MM.1S (cell line): ENCODE results near the gene PLXNA4.

Experiments
- DNase-seq: peaks from one replicate; pipeline ENCODE4 v3.0.0-alpha.2; 2015
- H2AFZ ChIP-seq: fragments of 300-600 bp; sonication (generic); 2 replicates; pipeline ENCODE4 v1.6.0; 2016; ENCODE audit warnings: antibody characterized with exemption, low read length
- H3F3A ChIP-seq: fragments of 300-600 bp; sonication (generic); 2 replicates; pipeline ENCODE4 v1.6.1; 2016; ENCODE audit warnings: mild to moderate bottlenecking, antibody characterized with exemption, low read length, moderate library complexity, mixed read lengths; ENCODE audit not compliant: insufficient read depth
- H3K27ac ChIP-seq: fragments of 300-600 bp; sonication (generic); 2 replicates; pipeline ENCODE4 v1.5.1; 2016; ENCODE audit warnings: mild to moderate bottlenecking, low read length
- H3K27me3 ChIP-seq: fragments of 300-600 bp; sonication (generic); replicated peaks from 2 replicates; pipeline ENCODE4 v1.6.0; 2016; ENCODE audit warnings: low read length; ENCODE audit not compliant: insufficient read depth
- H3K36me3 ChIP-seq: fragments of 300-600 bp; sonication (generic); replicated peaks from 2 replicates; pipeline ENCODE4 v1.6.1; 2016; ENCODE audit warnings: mild to moderate bottlenecking, low read length, mixed read lengths; ENCODE audit not compliant: insufficient read depth
- H3K4me1 ChIP-seq: fragments of 300-600 bp; sonication (generic); 2 replicates; pipeline ENCODE4 v1.6.1; 2016; ENCODE audit warnings: low read length, mixed read lengths
- H3K4me2 ChIP-seq: fragments of 300-600 bp; sonication (generic); 2 replicates; pipeline ENCODE4 v1.6.0; 2016; ENCODE audit warnings: low read depth, low read length
- H3K4me3 ChIP-seq: fragments of 300-600 bp; sonication (generic); 2 replicates; pipeline ENCODE4 v1.5.1; 2016; ENCODE audit warnings: low read length, mixed read lengths
- H3K79me2 ChIP-seq: fragments of 300-600 bp; sonication (generic); 2 replicates; pipeline ENCODE4 v1.6.1; 2016; ENCODE audit warnings: mixed run types, low read length, mixed read lengths
- H3K9ac ChIP-seq: fragments of 300-600 bp; sonication (generic); 2 replicates; pipeline ENCODE4 v1.6.1; 2016; ENCODE audit warnings: low read length, mixed read lengths
- H3K9me2 ChIP-seq: fragments of 300-600 bp; sonication (generic); replicated peaks from 2 replicates; pipeline ENCODE4 v1.6.1; 2016; ENCODE audit warnings: mild to moderate bottlenecking, low read length, mixed read lengths; ENCODE audit not compliant: insufficient read depth
- H3K9me3 ChIP-seq: fragments of 300-600 bp; sonication (generic); replicated peaks from 2 replicates; pipeline ENCODE4 v1.6.1; 2016; ENCODE audit warnings: mild to moderate bottlenecking, low read length, mixed read lengths; ENCODE audit not compliant: insufficient read depth
- H4K20me1 ChIP-seq: fragments of 300-600 bp; sonication (generic); 2 replicates; pipeline ENCODE4 v1.6.1; 2016; ENCODE audit warnings: mild to moderate bottlenecking, low read length, moderate library complexity, mixed read lengths; ENCODE audit not compliant: insufficient read depth
- CTCF ChIP-seq: fragments of 300-600 bp; sonication (generic); IDR thresholded peaks from 2 replicates; pipeline ENCODE4 v1.5.1; 2016; ENCODE audit warnings: antibody characterized with exemption, low read length, mixed read lengths
- EZH2 ChIP-seq: fragments of 300-600 bp; sonication (generic); optimal IDR thresholded peaks from 2 replicates; pipeline ENCODE3; 2017; ENCODE audit warnings: low read depth, mild to moderate bottlenecking, antibody characterized with exemption, low read length, mixed read lengths
- EZH2phosphoT487 ChIP-seq: fragments of 300-600 bp; sonication (generic); IDR thresholded peaks from 2 replicates; pipeline ENCODE4 v1.6.1; 2018; ENCODE audit warnings: antibody characterized with exemption, low read length

Gene PLXNA4

GRCh38 chr7:132533916-132534315, 42.4 kb downstream of the PLXNA4 start:
- H3K36me3 ChIP-seq = no peaks in the 10 kb centered on the region
- TF ChIP-seq EZH2 = no peak
- TF ChIP-seq EZH2phosphoT487 = no peak
- TF ChIP-seq CTCF = no peak
- H3K27me3 ChIP-seq = no peaks in the 10 kb centered on the region
- no peak for DNase-seq
- no peaks in the 10 kb centered on the region for H3K79me2 ChIP-seq
- H2AFZ ChIP-seq = no peak overlapping the region
- H3K4me1 ChIP-seq = no peaks in the 10 kb centered on the region
- H3K4me2 ChIP-seq = no peak overlapping the region
- H3K9ac ChIP-seq = no peak overlapping the region
- no peaks in the 10 kb centered on the region for H3F3A ChIP-seq
- H3K4me3 ChIP-seq = no peak overlapping the region
- H3K9me2 ChIP-seq = no peaks in the 10 kb centered on the region
- no peaks in the 10 kb centered on the region for H4K20me1 ChIP-seq
- H3K27ac ChIP-seq = no peak overlapping the region
- no peaks in the 10 kb centered on the region for H3K9me3 ChIP-seq

- no peak overlapping the region for H3K4me2 ChIP-seq
- no peak overlapping the region for H2AFZ ChIP-seq
- H3K27me3 ChIP-seq = no peaks in the 10 kb centered on the region
- H3K9ac ChIP-seq = no peak overlapping the region
- no peaks in the 10 kb centered on the region for H3K4me1 ChIP-seq
- H3K9me2 ChIP-seq = no peaks in the 10 kb centered on the region
- H3K36me3 ChIP-seq = no peaks in the 10 kb centered on the region
- no peak overlapping the region for H3K27ac ChIP-seq
- no peak for DNase-seq
- no peaks in the 10 kb centered on the region for H3K79me2 ChIP-seq
- no peaks in the 10 kb centered on the region for H3F3A ChIP-seq
- no peaks in the 10 kb centered on the region for H3K9me3 ChIP-seq
- no peaks in the 10 kb centered on the region for H4K20me1 ChIP-seq
- TF ChIP-seq EZH2 (no peak), CTCF (no peak), EZH2phosphoT487 (no peak)
- no peak overlapping the region for H3K4me3 ChIP-seq
These were observed 44.0 kb downstream of the PLXNA4 start for GRCh38 chr7:132532281-132532680.

- Histone ChIP-seq H3K27ac (no peak overlapping the region), H3K4me1 (no peaks in the 10 kb centered on the region), H3K4me3 (no peak overlapping the region), H2AFZ (no peak overlapping the region), H3F3A (no peaks in the 10 kb centered on the region), H3K9ac (no peak overlapping the region), H3K9me2 (no peaks in the 10 kb centered on the region), H3K36me3 (no peaks in the 10 kb centered on the region), H3K9me3 (no peaks in the 10 kb centered on the region), H3K27me3 (no peaks in the 10 kb centered on the region), H4K20me1 (no peaks in the 10 kb centered on the region), H3K79me2 (no peaks in the 10 kb centered on the region), H3K4me2 (no peak overlapping the region)
- no peak for DNase-seq
- TF ChIP-seq CTCF (no peak), EZH2 (no peak), EZH2phosphoT487 (no peak)
These were observed 44.7 kb downstream of the PLXNA4 start for GRCh38 chr7:132531562-132531961.
